Spleen (tissue), 7 donors: ENCODE results near the gene TSC1.

Source experiments
- POLR2A ChIP-seq, 3 donors: fragments of 450-650 bp; IDR thresholded peaks; one replicate each; pipeline ENCODE4 v1.5.1; 2017; ENCODE audit warnings: antibody characterized with exemption in 3 of 3, mild to moderate bottlenecking in 1 of 3
- TF ChIP-seq, protein P1 (sequence below), 11 experiments: fragments of 200-600 bp in 7 of 11; fragments of 450-650 bp in 4 of 11; sonication (generic) in 4 of 11; IDR thresholded peaks in 8 of 11; conservative IDR thresholded peaks in 3 of 11; 1 replicate in 7 of 11; 2 replicates in 4 of 11; pipeline versions ENCODE4 v1.4.0 to v1.8.0; 2016 to 2021; ENCODE audit warnings: antibody characterized with exemption in 11 of 11, inconsistent platforms in 4 of 11, mild to moderate bottlenecking in 1 of 11
- donor health status: DM: no; HTN: no; CAD: no; lungs with moderate emphysema.
- donor health status: DM: no; HTN: no; CAD: no.
- donor health status: DM: no; HTN: no; CAD: no.

DNA sequence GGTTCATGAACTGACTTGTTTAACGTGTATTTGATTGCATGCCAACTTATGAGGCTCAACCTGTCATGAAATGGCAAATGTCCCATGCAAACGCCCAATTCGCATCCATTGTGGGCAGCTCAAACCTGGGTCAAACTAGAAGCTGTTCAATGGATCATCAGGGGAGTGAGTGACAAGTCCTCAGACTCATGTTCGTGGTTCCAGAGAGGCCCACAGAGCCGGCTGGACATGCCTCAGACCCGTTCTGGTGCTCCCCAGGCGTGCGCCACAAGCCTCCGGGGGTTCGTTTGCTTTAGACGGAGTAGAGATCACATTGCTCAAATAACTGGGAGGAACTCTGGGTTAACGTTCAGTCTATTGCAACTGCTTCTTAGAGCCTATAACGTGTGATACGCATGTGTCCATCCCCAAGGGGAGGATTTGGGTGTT lies 49.1 kb upstream of the TSC1 start:
- TF ChIP-seq, protein P1, sequence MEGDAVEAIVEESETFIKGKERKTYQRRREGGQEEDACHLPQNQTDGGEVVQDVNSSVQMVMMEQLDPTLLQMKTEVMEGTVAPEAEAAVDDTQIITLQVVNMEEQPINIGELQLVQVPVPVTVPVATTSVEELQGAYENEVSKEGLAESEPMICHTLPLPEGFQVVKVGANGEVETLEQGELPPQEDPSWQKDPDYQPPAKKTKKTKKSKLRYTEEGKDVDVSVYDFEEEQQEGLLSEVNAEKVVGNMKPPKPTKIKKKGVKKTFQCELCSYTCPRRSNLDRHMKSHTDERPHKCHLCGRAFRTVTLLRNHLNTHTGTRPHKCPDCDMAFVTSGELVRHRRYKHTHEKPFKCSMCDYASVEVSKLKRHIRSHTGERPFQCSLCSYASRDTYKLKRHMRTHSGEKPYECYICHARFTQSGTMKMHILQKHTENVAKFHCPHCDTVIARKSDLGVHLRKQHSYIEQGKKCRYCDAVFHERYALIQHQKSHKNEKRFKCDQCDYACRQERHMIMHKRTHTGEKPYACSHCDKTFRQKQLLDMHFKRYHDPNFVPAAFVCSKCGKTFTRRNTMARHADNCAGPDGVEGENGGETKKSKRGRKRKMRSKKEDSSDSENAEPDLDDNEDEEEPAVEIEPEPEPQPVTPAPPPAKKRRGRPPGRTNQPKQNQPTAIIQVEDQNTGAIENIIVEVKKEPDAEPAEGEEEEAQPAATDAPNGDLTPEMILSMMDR (IDR thresholded peaks at IDR 0.05 in 8 of 11, conservative IDR thresholded peaks at IDR 0.05 in 3 of 11), result no peak
- no peak for TF ChIP-seq POLR2A (IDR thresholded peaks at IDR 0.05)
